Measurements from ENCODE around the gene CCDC3. TPM values are rescaled to one million over a fixed set of nuclear protein-coding genes. Genes with fewer than 3 reads are reported as not detected.

CCDC3 gene
- total RNA-seq, 1 experiment from 2014 or later, result 0.10 TPM

- DNase-seq (ENCODE audit: low read depth, low spot score) (no peak), ATAC-seq (no peak)
- no peaks in the 10 kb centered on the region for H3K27me3 ChIP-seq (ENCODE audit: control insufficient read depth, insufficient read depth, low read length)
- intact Hi-C loops (cut with micrococcal nuclease; ENCODE audit: unreplicated experiment) (loop anchor here (10.0 kb wide), 1 partner anchor 152 kb away; no protein-coding TSS in a partner anchor), in situ Hi-C loops (cut with HindIII; ENCODE audit: low pct_unique_long_range_greater_than_20kb, low sequenced_read_pairs) (no loop called here)
- H3K4me1 ChIP-seq (ENCODE audit: control insufficient read depth, insufficient read depth, low read length), result no peaks in the 10 kb centered on the region
- no peak overlapping the region for H3K27ac ChIP-seq (ENCODE audit: low read length)
- POLR2A ChIA-PET, result no interaction called here
- no TSS peak for BruUV-seq (replicated peaks)
- TF ChIP-seq, protein P1, sequence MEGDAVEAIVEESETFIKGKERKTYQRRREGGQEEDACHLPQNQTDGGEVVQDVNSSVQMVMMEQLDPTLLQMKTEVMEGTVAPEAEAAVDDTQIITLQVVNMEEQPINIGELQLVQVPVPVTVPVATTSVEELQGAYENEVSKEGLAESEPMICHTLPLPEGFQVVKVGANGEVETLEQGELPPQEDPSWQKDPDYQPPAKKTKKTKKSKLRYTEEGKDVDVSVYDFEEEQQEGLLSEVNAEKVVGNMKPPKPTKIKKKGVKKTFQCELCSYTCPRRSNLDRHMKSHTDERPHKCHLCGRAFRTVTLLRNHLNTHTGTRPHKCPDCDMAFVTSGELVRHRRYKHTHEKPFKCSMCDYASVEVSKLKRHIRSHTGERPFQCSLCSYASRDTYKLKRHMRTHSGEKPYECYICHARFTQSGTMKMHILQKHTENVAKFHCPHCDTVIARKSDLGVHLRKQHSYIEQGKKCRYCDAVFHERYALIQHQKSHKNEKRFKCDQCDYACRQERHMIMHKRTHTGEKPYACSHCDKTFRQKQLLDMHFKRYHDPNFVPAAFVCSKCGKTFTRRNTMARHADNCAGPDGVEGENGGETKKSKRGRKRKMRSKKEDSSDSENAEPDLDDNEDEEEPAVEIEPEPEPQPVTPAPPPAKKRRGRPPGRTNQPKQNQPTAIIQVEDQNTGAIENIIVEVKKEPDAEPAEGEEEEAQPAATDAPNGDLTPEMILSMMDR (IDR thresholded peaks at IDR 0.05), result no peak
- TF ChIP-seq TCF7L2 (IDR thresholded peaks at IDR 0.05; ENCODE audit: low read depth, low read length) (no peak), SIN3A (IDR thresholded peaks at IDR 0.05; ENCODE audit: borderline replicate concordance, insufficient read depth, low read depth, low read length) (no peak), POLR2AphosphoS5 (IDR thresholded peaks at IDR 0.05; ENCODE audit: low read depth, low read length) (no peak)
- TF ChIP-seq, protein P2, sequence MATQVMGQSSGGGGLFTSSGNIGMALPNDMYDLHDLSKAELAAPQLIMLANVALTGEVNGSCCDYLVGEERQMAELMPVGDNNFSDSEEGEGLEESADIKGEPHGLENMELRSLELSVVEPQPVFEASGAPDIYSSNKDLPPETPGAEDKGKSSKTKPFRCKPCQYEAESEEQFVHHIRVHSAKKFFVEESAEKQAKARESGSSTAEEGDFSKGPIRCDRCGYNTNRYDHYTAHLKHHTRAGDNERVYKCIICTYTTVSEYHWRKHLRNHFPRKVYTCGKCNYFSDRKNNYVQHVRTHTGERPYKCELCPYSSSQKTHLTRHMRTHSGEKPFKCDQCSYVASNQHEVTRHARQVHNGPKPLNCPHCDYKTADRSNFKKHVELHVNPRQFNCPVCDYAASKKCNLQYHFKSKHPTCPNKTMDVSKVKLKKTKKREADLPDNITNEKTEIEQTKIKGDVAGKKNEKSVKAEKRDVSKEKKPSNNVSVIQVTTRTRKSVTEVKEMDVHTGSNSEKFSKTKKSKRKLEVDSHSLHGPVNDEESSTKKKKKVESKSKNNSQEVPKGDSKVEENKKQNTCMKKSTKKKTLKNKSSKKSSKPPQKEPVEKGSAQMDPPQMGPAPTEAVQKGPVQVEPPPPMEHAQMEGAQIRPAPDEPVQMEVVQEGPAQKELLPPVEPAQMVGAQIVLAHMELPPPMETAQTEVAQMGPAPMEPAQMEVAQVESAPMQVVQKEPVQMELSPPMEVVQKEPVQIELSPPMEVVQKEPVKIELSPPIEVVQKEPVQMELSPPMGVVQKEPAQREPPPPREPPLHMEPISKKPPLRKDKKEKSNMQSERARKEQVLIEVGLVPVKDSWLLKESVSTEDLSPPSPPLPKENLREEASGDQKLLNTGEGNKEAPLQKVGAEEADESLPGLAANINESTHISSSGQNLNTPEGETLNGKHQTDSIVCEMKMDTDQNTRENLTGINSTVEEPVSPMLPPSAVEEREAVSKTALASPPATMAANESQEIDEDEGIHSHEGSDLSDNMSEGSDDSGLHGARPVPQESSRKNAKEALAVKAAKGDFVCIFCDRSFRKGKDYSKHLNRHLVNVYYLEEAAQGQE (IDR thresholded peaks at IDR 0.05; ENCODE audit: insufficient read depth in 1 of 2, low read depth in 2 of 2, low read length in 1 of 2), result no peak
- no peak overlapping the region for H3K4me3 ChIP-seq (ENCODE audit: low read depth in 2 of 2, low read length in 2 of 2)
- CTCF ChIA-PET, result no interaction called here
- H3K9me3 ChIP-seq (ENCODE audit: control insufficient read depth, insufficient read depth, low read depth, low read length), result no peaks in the 10 kb centered on the region
- no peaks in the 10 kb centered on the region for H3K36me3 ChIP-seq (ENCODE audit: control insufficient read depth, insufficient read depth, low read length)
Measured at GRCh38 chr10:12922117-12922900, 79.2 kb downstream of the CCDC3 start.

DNA sequence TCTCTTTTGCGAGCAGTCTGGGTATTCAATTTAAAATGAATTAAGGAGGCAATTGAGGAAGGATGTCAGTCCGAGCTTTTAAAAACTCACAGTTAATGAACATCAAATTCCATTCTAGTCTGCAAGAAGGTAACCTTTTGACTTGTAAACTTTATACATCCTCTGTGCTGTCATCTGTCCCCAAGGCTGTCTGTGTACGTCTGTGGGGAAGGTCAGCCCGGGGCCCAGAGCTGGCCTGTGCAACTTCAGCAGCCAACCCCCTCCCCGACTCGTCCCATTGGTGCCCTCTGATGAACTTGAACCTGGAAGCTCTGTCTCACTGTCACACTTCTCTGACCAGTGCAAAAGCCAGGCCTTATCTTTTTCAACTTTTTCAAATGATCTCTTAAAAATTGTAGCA, 80.3 kb downstream of the CCDC3 start:
- intact Hi-C loops (cut with micrococcal nuclease; ENCODE audit: unreplicated experiment) (loop anchor here (10.0 kb wide), 1 partner anchor 154 kb away; no protein-coding TSS in a partner anchor), in situ Hi-C loops (cut with HindIII; ENCODE audit: low pct_unique_long_range_greater_than_20kb, low sequenced_read_pairs) (no loop called here)
- no TSS peak for BruUV-seq (replicated peaks)
- Histone ChIP-seq H3K4me3 (ENCODE audit: low read depth in 2 of 2, low read length in 2 of 2) (no peak overlapping the region), H3K36me3 (ENCODE audit: control insufficient read depth, insufficient read depth, low read length) (no peaks in the 10 kb centered on the region), H3K4me1 (ENCODE audit: control insufficient read depth, insufficient read depth, low read length) (no peaks in the 10 kb centered on the region), H3K27ac (ENCODE audit: low read length) (no peak overlapping the region), H3K9me3 (ENCODE audit: control insufficient read depth, insufficient read depth, low read depth, low read length) (no peaks in the 10 kb centered on the region), H3K27me3 (ENCODE audit: control insufficient read depth, insufficient read depth, low read length) (no peaks in the 10 kb centered on the region)
- no peak for DNase-seq (ENCODE audit: low read depth, low spot score)
- TF ChIP-seq, protein P1 (IDR thresholded peaks at IDR 0.05), result no peak
- TF ChIP-seq, protein P2 (IDR thresholded peaks at IDR 0.05; ENCODE audit: insufficient read depth in 1 of 2, low read depth in 2 of 2, low read length in 1 of 2), result no peak
- TF ChIP-seq POLR2AphosphoS5 (IDR thresholded peaks at IDR 0.05; ENCODE audit: low read depth, low read length) (no peak), SIN3A (IDR thresholded peaks at IDR 0.05; ENCODE audit: borderline replicate concordance, insufficient read depth, low read depth, low read length) (no peak), TCF7L2 (IDR thresholded peaks at IDR 0.05; ENCODE audit: low read depth, low read length) (no peak)
- CTCF ChIA-PET, result no interaction called here
- POLR2A ChIA-PET, result no interaction called here
- ATAC-seq, result no peak

Measured in Panc1 (cell line).